NCI-H510A treated with DMSO at 0.1 percent for 48 hours (cell line): Measurements from ENCODE around the gene ZSCAN22.
"Not testable (repeated sequence)": the region's sequence is repeated elsewhere in the genome, so short reads cannot be mapped to it uniquely, and the experiment has no call there.

Source experiments
- DNase-seq: peaks from one replicate; lab custom pipeline; 2025; lab: John Stamatoyannopoulos, UW

ZSCAN22 gene

GRCh38 chr19:58374200-58374599 is 47.4 kb downstream of the ZSCAN22 start:
- no peak for DNase-seq

- not testable (repeated sequence) for DNase-seq
These were observed 49.9 kb downstream of the ZSCAN22 start for GRCh38 chr19:58376724-58377123.

GRCh38 chr19:58379246-58379645 is 52.5 kb downstream of the ZSCAN22 start:
- no peak for DNase-seq

- no peak for DNase-seq
These were observed 53.4 kb downstream of the ZSCAN22 start for GRCh38 chr19:58380037-58380661.

- peak; percentile 96 for DNase-seq
These were observed 54.1 kb downstream of the ZSCAN22 start, which contains the start of gene ZNF837 for GRCh38 chr19:58380662-58381459. ZNF837 (minus strand) TSS chr19:58381030; CDS start chr19:58369332, 11,698 bp downstream.

GRCh38 chr19:58381460-58382212 is 54.8 kb downstream of the ZSCAN22 start:
- DNase-seq: no peak

GRCh38 chr19:58382997-58383603 is 56.3 kb downstream of the ZSCAN22 start:
- DNase-seq: no peak

- DNase-seq: no peak
These were observed 58.6 kb downstream of the ZSCAN22 start for GRCh38 chr19:58385313-58385890.

GRCh38 chr19:58385891-58386575 is 59.2 kb downstream of the ZSCAN22 start:
- DNase-seq: no peak

GRCh38 chr19:58386576-58387337 is 60.0 kb downstream of the ZSCAN22 start, which contains the start of gene RPS5:
RPS5 (plus strand) TSS chr19:58387269; CDS start chr19:58388138, 869 bp downstream.
- peak; percentile 92 for DNase-seq

- DNase-seq: no peak
These were observed 60.8 kb downstream of the ZSCAN22 start for GRCh38 chr19:58387338-58388174.

- DNase-seq: no peak
These were observed 61.4 kb downstream of the ZSCAN22 start for GRCh38 chr19:58388175-58388526.
